ENCODE measurements around the gene PI4KB. TPM values are rescaled to one million over a fixed set of nuclear protein-coding genes. Genes with fewer than 3 reads are reported as not detected.
"Not testable (repeated sequence)": the region's sequence is repeated elsewhere in the genome, so short reads cannot be mapped to it uniquely, and the experiment has no call there.

The PI4KB gene
- total RNA-seq, 3 donors from 2014 or later = 59.2 to 91.8 (median 69.8) TPM

- TF ChIP-seq POLR2A (IDR thresholded peaks at IDR 0.05) = no peak
- TF ChIP-seq CTCF (IDR thresholded peaks at IDR 0.05) = no peak
- no peak for TF ChIP-seq POLR2AphosphoS5 (IDR thresholded peaks at IDR 0.05)
- no peak for DNase-seq (ENCODE audit: low spot score in 2 of 2)
- Histone ChIP-seq H3K27me3 (no peaks in the 10 kb centered on the region), H3K4me1 (no peaks in the 10 kb centered on the region), H3K27ac (no peak overlapping the region), H3K36me3 (no peaks in the 10 kb centered on the region), H3K9me3 (peaks cover 9 to 14% of the 10 kb centered on the region in 2 donors), H3K4me3 (no peak overlapping the region)
- intact Hi-C loops (cut with DNase I; ENCODE audit: low total_unique reads) = no loop called here
Measured at GRCh38 chr1:151362308-151363155, 35.3 kb upstream of the PI4KB start.

GRCh38 chr1:151361883-151362282 is 34.7 kb upstream of the PI4KB start:
- H3K4me3 ChIP-seq = no peak overlapping the region
- H3K4me1 ChIP-seq = no peaks in the 10 kb centered on the region
- TF ChIP-seq CTCF (IDR thresholded peaks at IDR 0.05) (no peak), POLR2A (IDR thresholded peaks at IDR 0.05) (no peak), POLR2AphosphoS5 (IDR thresholded peaks at IDR 0.05) (no peak)
- no peak overlapping the region for H3K27ac ChIP-seq
- H3K9me3 ChIP-seq = peaks cover 9 to 14% of the 10 kb centered on the region in 2 donors
- intact Hi-C loops (cut with DNase I; ENCODE audit: low total_unique reads) = no loop called here
- H3K36me3 ChIP-seq = no peaks in the 10 kb centered on the region
- DNase-seq (ENCODE audit: low spot score in 2 of 2) = no peak
- H3K27me3 ChIP-seq = no peaks in the 10 kb centered on the region

- no peaks in the 10 kb centered on the region for H3K4me1 ChIP-seq
- no peaks in the 10 kb centered on the region for H3K36me3 ChIP-seq
- TF ChIP-seq POLR2A (IDR thresholded peaks at IDR 0.05) (no peak), CTCF (IDR thresholded peaks at IDR 0.05) (no peak), POLR2AphosphoS5 (IDR thresholded peaks at IDR 0.05) (no peak)
- no peak overlapping the region for H3K4me3 ChIP-seq
- H3K27ac ChIP-seq = no peak overlapping the region
- no peaks in the 10 kb centered on the region for H3K27me3 ChIP-seq
- intact Hi-C loops (cut with DNase I; ENCODE audit: low total_unique reads) = no loop called here
- no peak for DNase-seq (ENCODE audit: low spot score in 2 of 2)
- peaks cover 0 to 3% of the 10 kb centered on the region in 2 donors for H3K9me3 ChIP-seq
Measured at GRCh38 chr1:151356696-151357095, 29.5 kb upstream of the PI4KB start.

- no peaks in the 10 kb centered on the region for H3K36me3 ChIP-seq
- no peak overlapping the region for H3K27ac ChIP-seq
- H3K4me1 ChIP-seq = no peaks in the 10 kb centered on the region
- no peak overlapping the region for H3K4me3 ChIP-seq
- DNase-seq (ENCODE audit: low spot score in 2 of 2) = no peak
- intact Hi-C loops (cut with DNase I; ENCODE audit: low total_unique reads) = no loop called here
- TF ChIP-seq CTCF (IDR thresholded peaks at IDR 0.05) (no peak), POLR2AphosphoS5 (IDR thresholded peaks at IDR 0.05) (no peak), POLR2A (IDR thresholded peaks at IDR 0.05) (no peak)
- H3K27me3 ChIP-seq = no peaks in the 10 kb centered on the region
- peaks cover 0 to 3% of the 10 kb centered on the region in 2 donors for H3K9me3 ChIP-seq
Measured at GRCh38 chr1:151352021-151352718, 25.0 kb upstream of the PI4KB start.

GRCh38 chr1:151350323-151350722 is 23.1 kb upstream of the PI4KB start:
- DNase-seq (ENCODE audit: low spot score in 2 of 2); H3K36me3 ChIP-seq; intact Hi-C loops (cut with DNase I; ENCODE audit: low total_unique reads); H3K4me3 ChIP-seq; H3K4me1 ChIP-seq; H3K27ac ChIP-seq; H3K9me3 ChIP-seq; H3K27me3 ChIP-seq: not testable (repeated sequence)

Measured in breast epithelium (tissue), 4 donors.